Astrocyte of the hippocampus (primary cell): ENCODE measurements around the gene ROCK2.

Source experiments
- DNase-seq: peaks from one replicate; pipeline ENCODE4 v3.0.0; 2011; ENCODE audit warnings: low read depth, low spot score

The ROCK2 gene

DNA sequence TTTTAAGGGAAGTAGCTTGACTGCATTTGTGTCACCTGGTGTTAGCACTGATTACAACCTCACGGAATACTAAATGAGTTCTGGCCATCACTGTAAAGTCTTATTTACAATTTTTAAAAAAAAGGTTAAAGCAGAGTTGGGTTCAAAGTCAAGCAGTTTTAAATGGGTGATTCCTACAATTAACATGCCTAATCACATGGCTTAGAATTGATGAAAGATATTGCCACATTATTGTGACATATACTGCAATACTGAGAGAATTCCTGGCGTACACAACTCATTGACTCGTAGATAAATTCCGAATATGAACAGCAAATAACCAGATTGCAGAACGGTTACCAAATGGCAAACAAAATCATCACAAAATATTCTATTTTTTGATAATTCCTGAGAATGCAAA lies 34.2 kb downstream of the ROCK2 start:
- DNase-seq, result no peak

DNA sequence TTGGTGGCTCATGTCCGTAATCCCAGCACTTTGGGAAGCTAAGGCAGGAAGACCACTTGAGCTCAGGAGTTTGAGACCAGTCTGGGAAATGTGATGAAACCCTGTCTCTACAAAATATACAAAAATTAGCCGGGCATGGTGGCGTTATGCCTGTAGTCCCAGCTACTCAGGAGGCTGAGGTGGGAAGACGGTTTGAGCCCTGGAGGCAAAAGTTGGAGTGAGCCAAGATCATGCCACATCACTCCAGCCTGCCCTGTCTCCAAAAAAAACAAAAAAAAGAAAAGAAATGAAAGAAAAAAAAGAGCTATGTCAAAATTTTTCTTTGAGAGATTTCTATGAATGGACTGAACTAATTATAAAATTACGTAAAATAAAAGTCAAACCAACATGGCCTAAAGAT lies 34.7 kb downstream of the ROCK2 start:
- no peak for DNase-seq

DNA sequence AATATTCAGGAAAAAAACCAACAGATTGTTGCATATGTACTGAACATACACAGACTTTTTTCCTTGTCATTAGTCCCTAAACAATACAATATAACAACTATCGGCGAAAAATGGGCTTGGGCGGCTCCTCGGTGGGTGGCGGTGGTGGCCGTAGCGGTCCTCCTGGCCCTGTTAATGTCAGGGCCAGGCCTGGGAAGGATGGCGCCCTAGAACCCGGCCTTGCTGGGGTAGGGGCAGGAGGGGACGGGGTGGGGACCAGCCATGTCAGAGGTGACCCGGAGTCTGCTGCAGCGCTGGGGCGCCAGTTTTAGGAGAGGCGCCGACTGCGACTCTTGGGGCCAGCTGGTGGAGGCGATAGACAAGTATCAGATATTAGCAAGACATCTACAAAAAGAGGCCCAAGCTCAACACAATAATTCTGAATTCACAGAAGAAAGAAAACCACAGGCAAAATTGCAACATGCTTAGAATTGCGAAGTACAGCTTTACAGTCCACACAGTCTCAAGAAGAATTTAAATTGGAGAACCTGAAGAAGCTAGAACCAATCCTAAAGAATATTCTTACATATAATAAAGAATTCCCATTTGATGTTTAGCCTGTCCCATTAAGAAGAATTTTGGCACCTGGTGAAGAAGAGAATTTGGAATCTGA lies 36.5 kb downstream of the ROCK2 start:
- no peak for DNase-seq

DNA sequence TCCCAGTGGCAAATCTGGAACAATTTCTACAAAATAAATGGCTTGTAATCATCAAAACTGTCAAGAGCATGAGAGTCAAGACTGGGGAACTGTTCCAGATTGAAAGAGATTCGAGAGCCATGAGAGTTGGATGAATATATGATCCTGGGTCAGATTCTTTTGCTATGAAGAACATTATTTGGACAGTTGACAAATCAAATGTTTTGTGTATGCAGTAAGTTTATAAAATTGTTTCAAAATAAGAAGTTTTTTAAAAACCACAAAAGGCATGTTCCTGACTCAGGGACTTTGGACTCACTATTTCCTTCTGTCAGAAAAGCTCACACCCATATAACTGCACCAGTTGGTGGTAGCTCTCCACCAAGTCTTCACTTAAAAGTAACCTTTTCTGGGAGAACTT lies 38.5 kb downstream of the ROCK2 start:
- peak; percentile 41 for DNase-seq

DNA sequence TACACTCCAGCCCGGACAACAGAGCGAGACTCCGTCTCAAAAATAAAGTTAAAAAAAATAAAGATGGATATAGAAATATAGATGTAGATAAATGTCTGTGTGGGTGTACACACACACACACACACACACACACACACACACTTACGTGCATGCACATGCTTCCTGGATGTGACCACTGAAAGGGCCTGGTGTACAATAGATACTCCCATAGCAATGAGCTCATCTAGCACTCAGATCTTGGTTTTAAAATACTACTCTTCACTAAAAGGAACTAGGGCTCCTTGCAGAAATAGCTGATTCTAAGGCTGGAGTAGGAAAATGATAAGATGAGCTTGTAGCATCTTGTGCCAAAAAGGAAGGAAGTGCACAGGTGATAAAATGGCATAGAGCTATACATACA lies 39.1 kb downstream of the ROCK2 start:
- no peak for DNase-seq

DNA sequence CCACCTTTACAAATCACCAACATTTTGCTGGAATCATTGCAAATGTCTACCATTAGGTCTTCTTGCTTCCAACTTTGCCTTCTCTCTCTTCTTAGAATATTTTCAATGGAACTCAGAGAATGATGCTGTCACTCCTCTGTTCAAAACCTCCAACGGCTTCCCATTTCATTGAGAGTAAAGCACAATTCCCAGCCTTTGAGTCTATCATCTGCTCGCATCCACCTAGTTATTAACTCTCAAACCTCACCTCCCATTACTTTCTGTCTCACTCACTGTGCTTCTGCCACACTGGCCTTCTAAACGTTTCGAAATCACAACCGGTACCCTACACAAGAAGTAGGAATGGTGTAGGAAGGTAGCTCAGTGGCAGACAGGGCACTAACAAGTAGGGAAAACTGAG lies 40.0 kb downstream of the ROCK2 start:
- DNase-seq, result no peak

DNA sequence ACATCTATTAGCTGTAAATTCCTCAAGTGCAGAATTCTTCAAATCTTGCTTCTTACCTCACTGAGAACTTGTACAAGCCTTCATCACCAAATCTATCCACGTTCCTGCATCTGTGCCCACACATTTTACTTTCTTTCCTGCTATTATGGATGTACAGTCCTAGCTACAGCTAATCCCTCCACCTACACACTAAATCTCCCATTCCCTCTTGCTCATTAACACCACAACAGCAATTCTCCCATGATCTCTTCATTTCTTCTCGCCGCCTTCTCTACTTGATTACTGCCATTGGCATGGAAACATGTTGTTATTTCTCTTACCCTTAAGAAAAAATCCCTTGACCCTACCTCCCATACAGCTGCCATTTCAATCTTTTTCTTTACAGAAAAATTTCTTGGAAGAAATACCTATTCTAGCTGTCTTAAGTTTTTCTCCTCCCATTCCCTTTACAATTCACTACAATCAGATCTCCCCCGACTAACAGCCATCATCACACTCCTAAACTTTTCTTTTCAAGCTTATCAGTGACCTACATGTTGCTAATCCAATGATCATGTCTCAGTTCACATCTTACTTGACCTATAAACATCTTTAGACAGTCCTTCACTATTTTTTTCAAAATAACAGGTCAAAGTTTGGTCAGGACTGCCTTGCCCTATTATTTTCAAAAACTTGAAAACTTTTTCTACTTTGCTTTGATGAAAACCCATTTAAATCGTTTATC lies 41.0 kb downstream of the ROCK2 start:
- no peak for DNase-seq

DNA sequence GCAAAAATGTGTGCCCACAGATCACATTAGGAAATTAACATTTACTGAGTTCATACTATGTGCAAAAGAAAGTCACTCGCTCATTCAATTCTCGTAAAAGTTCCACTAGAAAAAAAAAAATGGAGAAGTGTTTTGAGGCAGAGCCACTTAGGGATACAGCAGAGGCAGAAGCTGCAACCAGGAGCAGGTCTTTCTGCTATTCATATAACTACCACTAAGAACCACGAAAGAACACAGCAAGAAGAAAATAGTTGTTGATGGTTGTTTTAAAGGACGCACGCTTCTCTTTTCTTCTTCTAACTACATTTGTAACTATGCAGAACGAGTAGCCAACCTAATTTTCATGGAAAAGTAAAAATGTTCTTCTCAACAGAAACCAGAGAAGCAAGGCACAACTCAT lies 45.0 kb downstream of the ROCK2 start:
- DNase-seq, result no peak

DNA sequence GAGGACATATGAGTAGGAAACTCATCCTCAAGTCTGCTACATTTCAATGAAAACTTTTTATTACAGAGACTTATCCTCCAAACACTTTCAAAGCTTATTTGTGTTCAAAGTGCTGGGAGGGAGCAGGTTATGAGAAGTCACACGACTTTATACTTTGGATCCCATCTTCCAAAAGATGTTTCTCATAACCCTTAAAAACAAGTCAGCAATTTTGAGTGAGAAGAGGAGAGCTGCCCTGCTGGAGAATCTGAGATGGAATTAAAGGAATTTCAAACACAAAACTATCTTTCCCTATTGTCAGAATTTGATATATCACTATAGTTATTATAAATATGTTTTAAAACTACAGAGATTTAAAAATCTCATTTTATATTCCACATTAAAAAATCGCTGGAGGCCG lies 45.8 kb downstream of the ROCK2 start:
- DNase-seq, result no peak

DNA sequence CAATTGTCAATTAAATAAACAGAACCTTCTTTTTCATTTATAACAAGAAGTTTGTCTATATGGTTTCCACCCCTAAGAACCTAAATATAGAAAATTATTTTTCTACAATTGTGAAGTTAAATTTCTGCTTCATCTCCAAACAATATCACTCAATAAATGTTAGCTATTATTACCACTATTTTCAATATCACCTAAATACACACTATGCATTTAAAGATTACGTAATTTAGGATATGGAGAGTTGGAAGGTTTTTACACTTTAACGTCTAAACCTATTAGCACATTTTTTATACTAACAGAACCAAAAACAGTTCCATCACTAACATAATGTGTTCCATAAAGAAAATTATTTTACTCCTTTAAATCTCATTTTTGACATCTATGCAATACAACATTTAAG lies 48.0 kb downstream of the ROCK2 start:
- no peak for DNase-seq

DNA sequence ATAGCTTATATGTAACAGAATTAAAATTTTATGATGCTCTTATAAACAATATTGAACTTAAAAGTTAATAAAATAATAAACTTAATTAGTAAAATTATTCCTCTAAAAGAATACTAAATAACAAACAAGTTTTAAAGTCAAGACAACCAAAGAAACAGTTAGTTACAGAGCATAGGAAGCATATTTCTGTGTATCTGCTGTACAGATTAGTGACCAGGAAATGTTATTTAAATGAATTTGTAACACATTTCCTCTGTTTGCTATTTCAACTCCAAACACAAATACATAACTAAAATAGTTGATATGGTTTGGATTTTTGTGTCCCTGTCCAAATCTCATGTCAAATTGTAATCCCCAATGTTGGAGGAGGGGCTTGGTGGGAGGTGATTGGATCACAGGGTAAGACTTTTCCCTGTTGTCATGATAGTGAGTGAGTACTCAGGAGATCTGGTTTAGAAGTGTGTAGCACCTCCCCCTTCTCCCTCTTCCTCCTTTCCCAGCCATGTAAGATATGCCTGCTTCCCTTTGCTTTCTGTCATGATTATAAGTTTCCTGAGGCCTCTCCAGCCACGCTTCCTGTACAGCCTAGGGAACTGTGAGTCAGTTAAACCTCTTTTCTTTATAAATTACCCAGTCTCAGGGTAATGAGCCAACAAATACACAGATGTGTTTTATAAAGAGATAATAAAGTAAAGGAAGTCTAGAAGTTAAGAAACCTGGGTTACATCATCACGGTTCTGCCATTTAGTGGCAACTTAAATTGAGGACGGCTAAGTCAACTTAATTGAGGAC lies 51.8 kb downstream of the ROCK2 start:
- peak; percentile 8 for DNase-seq

DNA sequence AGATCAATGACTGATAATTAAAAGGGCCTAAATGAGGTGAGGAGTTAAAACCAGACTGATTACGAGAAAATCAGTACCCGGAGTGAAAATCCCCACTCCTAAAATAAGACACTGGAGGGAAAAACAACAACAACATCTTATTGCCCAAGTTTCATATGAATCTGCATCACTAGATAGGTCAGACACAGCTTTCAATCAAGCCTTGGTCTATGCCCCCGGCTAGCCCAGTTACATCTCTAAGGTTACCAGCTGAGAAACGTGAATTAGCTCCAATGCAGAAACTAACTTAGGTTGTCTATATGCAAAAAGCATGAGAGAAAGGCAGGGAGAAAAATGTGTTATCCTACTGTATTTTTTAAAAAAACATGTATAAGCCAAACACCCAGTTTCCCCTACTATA lies 53.7 kb downstream of the ROCK2 start:
- DNase-seq, result no peak

DNA sequence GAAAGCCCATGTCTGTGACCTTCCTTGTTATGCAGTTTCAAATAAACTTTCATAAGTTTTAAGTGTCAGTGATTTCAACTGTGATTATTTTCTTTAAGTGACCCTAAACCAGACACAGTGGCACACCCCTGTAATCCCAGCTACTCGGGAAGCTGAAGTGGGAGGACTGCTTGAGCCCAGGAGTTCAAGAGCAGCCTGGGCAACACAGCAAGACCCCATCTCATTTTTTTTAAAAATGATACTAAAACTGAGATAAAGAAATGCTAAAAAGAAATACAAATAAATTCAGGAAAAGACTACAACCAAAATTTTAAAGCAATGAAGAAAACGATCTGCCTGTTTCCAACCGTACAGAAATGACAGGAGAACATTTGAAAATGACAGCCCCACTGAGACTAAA lies 54.2 kb downstream of the ROCK2 start:
- DNase-seq, result no peak

DNA sequence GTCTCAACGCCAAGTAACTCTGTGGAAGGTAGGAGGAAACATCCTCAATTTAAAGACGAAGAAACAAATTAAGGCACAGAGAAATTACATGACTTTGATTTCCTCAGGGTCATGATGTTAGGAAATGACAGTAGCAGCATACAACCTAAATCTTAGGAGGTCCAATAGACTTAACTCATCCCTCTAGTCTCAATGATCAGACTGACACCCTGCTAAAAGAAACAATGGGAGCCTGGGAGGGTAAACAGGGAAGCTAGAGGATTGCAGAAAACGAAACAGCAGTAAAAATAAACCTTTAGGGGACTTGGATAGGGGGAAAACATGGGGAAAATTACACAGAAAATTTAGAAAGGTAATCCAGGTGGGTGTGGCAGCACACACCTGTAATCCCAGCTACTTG lies 56.0 kb downstream of the ROCK2 start:
- DNase-seq, result no peak

DNA sequence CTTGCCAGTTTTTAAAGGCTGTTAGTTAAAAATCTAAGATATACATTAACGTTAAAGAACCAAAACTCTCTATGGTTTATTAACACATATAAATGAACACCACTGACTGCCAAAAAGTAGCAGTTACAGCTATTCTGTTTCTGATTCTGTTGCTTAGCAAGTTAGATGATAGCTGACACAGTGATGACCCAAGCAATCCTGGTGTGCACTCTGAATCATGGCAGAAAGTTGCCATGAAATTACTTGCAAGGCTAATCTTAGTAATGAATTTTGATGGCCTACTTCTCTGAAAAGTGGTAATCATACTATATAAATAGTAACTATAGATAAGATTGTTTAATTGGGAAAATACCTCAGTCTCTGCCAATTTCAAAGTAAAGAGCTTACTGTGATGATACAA lies 57.7 kb downstream of the ROCK2 start:
- DNase-seq, result peak; percentile 8

DNA sequence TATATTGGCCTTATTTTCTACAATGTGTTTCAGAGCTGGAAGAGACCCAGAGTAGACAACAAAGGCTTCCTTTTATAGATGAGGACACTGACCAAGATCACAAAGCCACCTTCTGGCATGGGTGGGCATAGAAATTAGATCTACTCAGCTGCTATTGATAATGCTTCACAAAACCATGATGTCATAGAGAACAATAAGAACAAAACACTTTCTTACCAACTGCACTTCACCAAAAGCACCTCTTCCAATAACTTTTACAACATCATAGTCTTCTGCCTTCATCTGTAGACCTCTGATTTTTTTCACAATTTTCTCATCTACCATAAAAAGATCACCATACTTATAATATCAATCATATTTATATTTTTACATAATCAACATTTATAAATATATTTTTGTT lies 58.1 kb downstream of the ROCK2 start:
- DNase-seq, result no peak

DNA sequence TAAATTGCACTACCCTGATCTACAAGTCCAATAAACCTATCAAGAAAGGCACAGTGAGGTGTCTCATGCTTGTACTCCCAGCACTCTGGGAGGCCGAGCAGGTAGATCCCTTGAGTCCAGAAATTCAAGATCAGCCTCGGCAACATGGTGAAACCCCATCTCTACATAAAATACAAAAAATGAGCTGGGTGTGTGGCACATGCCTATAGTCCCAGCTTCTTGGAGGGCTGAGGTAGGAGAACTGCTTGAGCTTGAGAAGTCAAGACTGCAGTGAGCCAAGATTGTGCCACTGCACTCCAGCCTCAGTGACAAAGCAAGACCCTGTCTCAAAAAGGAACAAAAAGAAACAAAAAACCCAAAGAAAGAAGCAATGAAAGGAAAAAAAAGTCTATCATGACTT lies 58.9 kb downstream of the ROCK2 start:
- DNase-seq, result no peak

DNA sequence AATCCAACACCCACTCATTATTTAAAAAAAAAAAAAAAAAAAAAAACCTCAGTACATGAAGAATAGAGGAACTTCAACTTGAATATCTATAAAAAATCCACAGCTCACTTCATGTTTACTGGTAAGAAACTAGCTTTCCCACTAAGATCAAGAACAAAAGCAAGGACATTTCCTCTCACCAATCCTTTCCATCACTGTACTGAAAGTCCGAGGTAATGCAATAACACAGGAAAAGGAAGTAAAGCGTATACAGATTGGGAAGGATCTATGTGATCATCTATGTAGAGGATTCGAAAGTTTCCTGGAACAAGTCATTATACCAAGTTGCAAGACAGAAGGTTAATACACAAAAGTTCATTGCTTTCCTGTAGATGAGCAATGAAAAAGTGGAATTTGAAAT lies 63.2 kb downstream of the ROCK2 start:
- DNase-seq, result no peak

DNA sequence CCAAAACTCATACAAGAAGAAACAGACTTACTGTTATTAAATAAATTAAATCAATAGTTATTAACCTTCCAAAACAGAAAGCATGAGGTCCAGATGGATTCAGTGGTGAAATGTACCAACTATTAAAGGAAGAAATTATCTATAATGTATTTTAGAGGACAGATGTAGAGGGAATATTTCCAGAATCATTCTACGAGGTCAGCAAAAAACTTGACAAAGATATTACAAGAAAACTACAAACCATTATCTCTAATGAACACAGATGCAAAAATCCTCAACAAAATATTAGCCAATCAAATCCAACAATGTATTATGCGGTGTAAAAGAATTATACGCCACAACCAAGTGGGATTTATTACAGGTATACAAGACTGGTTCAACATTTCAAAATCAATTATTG lies 63.7 kb downstream of the ROCK2 start:
- no peak for DNase-seq

DNA sequence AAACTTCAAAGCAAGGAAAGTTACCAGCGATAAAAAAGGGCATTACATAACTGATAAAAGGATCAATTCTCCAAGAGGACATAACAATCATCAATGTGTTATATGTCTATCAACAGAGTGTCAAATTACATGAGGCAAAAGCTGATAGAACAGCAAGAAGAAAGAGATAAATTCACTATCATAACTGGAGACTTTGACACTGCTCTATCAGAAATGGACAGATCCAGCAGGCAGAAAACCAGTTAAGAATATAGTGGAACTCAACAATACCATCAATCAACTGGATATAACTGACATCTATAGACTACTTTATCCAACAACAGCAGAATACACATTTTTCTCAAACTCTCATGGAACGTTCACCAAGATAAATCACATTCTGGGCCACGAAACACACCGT lies 65.0 kb downstream of the ROCK2 start:
- no peak for DNase-seq

DNA sequence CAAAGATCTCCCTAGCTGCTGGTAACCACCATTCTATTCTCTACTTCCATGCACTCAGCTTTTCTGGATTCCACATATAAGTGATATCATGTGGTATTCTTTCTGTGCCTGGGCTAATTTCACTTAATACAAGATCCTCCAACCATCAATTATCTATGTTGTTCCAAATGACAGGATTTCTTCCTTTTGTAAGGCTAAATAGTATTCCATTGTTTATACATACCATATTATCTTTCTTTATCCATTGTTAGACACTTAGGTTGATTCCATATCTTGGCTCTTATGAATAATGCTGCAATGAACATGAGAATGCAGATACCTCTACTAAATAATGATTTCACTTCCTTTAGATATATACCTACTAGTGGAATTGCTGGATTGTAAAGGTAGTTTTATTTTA lies 66.2 kb downstream of the ROCK2 start:
- no peak for DNase-seq

DNA sequence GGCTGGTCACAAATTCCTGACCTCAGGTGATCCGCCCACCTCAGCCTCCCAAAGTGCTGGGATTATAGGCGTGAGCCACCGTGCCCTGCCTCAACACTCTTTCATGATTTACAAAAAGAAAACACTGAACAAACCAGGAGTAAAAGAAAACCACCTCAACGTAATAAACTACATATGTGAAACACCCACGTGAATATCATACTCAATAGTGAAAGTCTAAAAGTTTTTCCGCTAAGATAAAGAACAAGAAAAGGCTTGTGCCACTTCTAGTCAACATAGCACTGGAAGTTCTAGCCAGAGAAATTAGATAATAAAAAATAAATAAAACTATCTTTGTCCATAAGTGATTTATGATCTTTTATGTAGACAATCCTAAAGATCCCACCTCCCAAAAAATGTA lies 68.5 kb downstream of the ROCK2 start:
- DNase-seq, result no peak

DNA sequence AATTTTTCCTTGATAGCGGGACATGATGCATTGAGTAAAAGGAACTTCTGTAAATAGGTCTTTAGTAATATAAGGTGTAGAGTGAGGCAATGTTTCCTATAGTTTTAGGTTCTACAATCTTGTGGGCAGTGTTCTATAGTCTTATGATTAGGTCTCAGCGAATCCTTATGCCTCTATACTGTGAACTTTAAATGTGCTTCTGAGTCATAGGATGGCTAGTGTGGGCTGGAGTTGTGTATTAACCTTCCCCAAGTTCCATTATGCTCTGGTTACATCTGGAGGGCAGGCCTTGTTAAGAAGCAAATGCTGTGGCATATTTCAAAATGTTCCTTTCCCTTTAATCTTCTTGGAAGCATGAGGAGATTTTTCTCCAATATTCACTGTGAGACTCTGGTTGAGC lies 73.5 kb downstream of the ROCK2 start:
- DNase-seq, result no peak
